IMR-90 (cell line): ENCODE results near the gene ARHGAP31. TPM values are rescaled to one million over a fixed set of nuclear protein-coding genes. Genes with fewer than 3 reads are reported as not detected.
A peak's percentile ranks its signal among the peaks of the same experiment; 100 is the strongest.

Experiments used
- ATAC-seq: fragments of 200-7000 bp; cut with Tn5 transposase; 2 replicates; pipeline ENCODE4 v1.9.1; 2020; ENCODE audit warnings: low read depth, mild to moderate bottlenecking, moderate library complexity
- BruUV-seq: library from RNA; stranded (reverse); fragments of 400-500 nt; replicated peaks from 2 replicates; lab custom pipeline; 2021; lab: Mats Ljungman, UMichigan
- CTCF ChIA-PET: fragments of 300-600 bp; formaldehyde crosslinking; extraction: SDS; loops from one replicate; lab custom pipeline; 2021; ENCODE audit warnings: antibody characterized with exemption; lab: Yijun Ruan, JAX
- POLR2A ChIA-PET: fragments of 300-600 bp; sonication (Branson Sonifier 250); formaldehyde crosslinking; loops from one replicate; lab custom pipeline; 2022; ENCODE audit warnings: antibody characterized with exemption; ENCODE audit not compliant: unreplicated experiment; lab: Charles Lee
- DNase-seq: peaks from one replicate; pipeline ENCODE4 v3.0.0; 2013
- H2AFZ ChIP-seq: replicated peaks from 2 replicates; pipeline ENCODE3; 2013; ENCODE audit warnings: low read length, mild to moderate bottlenecking; ENCODE audit not compliant: poor library complexity
- H2AK5ac ChIP-seq: 2 replicates; pipeline ENCODE4 v1.6.1; 2013; ENCODE audit warnings: low read depth, low read length, inconsistent platforms
- H2AK9ac ChIP-seq: replicated peaks from 2 replicates; pipeline ENCODE3; 2013; ENCODE audit warnings: mild to moderate bottlenecking, low read depth, low read length, moderate library complexity; ENCODE audit not compliant: poor library complexity
- H2BK120ac ChIP-seq: 2 replicates; pipeline ENCODE4 v1.6.1; 2013; ENCODE audit warnings: low read depth, low read length, inconsistent platforms
- H2BK15ac ChIP-seq: 3 replicates; pipeline ENCODE4 v1.6.1; 2013; ENCODE audit warnings: low read depth, low read length, inconsistent platforms
- H2BK20ac ChIP-seq: 2 replicates; pipeline ENCODE4 v1.6.1; 2013; ENCODE audit warnings: low read depth, mild to moderate bottlenecking, inconsistent platforms, low read length, moderate library complexity
- H2BK5ac ChIP-seq: 2 replicates; pipeline ENCODE4 v1.6.1; 2013; ENCODE audit warnings: mild to moderate bottlenecking, low read depth, low read length, inconsistent platforms; ENCODE audit not compliant: poor library complexity, severe bottlenecking
- H3K14ac ChIP-seq: replicated peaks from 2 replicates; pipeline ENCODE4 v1.6.1; 2013; ENCODE audit warnings: low read depth, low read length, inconsistent platforms
- H3K18ac ChIP-seq: 2 replicates; pipeline ENCODE4 v1.6.1; 2013; ENCODE audit warnings: low read depth, low read length, control low read depth
- H3K23ac ChIP-seq: 2 replicates; pipeline ENCODE4 v1.6.1; 2013; ENCODE audit warnings: low read depth, low read length, inconsistent platforms
- H3K27ac ChIP-seq: 2 replicates; pipeline ENCODE4 v1.5.1; 2013; ENCODE audit warnings: mild to moderate bottlenecking, control low read depth, low read length; ENCODE audit not compliant: insufficient read depth
- H3K27me3 ChIP-seq: 2 replicates; pipeline ENCODE4 v1.6.1; 2013; ENCODE audit warnings: low read length; ENCODE audit not compliant: control insufficient read depth, insufficient read depth
- H3K36me3 ChIP-seq: 2 replicates; pipeline ENCODE4 v1.6.1; 2013; ENCODE audit warnings: low read length, mixed read lengths; ENCODE audit not compliant: control insufficient read depth, insufficient read depth
- H3K4ac ChIP-seq: 2 replicates; pipeline ENCODE4 v1.6.1; 2013; ENCODE audit warnings: low read depth, low read length, inconsistent platforms
- H3K4me1 ChIP-seq: 2 replicates; pipeline ENCODE4 v1.6.1; 2013; ENCODE audit warnings: low read length, mixed read lengths; ENCODE audit not compliant: control insufficient read depth, insufficient read depth
- H3K4me2 ChIP-seq: 2 replicates; pipeline ENCODE4 v1.6.1; 2013; ENCODE audit warnings: low read depth, mild to moderate bottlenecking, control low read depth, low read length, moderate library complexity
- H3K4me3 ChIP-seq: 2 replicates; pipeline ENCODE4 v1.5.1; 2013; ENCODE audit warnings: low read depth, mild to moderate bottlenecking, control low read depth, low read length, moderate library complexity; ENCODE audit not compliant: insufficient read depth
- H3K56ac ChIP-seq: 2 replicates; pipeline ENCODE4 v1.6.1; 2013; ENCODE audit warnings: low read length, inconsistent platforms; ENCODE audit not compliant: insufficient read depth; ENCODE audit errors: extremely low read depth
- H3K79me1 ChIP-seq, 2 experiments: 2 replicates each; pipeline ENCODE4 v1.6.1; 2013; ENCODE audit warnings: low read length in 2 of 2, inconsistent platforms in 1 of 2, low read depth in 1 of 2
- H3K9ac ChIP-seq: 2 replicates; pipeline ENCODE4 v1.6.1; 2013; ENCODE audit warnings: low read depth, low read length, control low read depth
- H3K9me1 ChIP-seq: 2 replicates; pipeline ENCODE4 v1.6.1; 2013; ENCODE audit warnings: low read length, inconsistent platforms; ENCODE audit not compliant: insufficient read depth
- H3K9me3 ChIP-seq: 2 replicates; pipeline ENCODE4 v1.6.1; 2013; ENCODE audit warnings: low read length; ENCODE audit not compliant: control insufficient read depth, insufficient read depth
- H4K20me1 ChIP-seq: 2 replicates; pipeline ENCODE4 v1.6.1; 2013; ENCODE audit warnings: low read length, inconsistent platforms; ENCODE audit not compliant: insufficient read depth
- H4K5ac ChIP-seq: 2 replicates; pipeline ENCODE4 v1.6.1; 2013; ENCODE audit warnings: mild to moderate bottlenecking, low read depth, low read length, control low read depth
- H4K8ac ChIP-seq, 2 experiments: 2 replicates each; pipeline ENCODE4 v1.6.1; 2013; ENCODE audit warnings: low read depth in 2 of 2, low read length in 2 of 2, control low read depth in 1 of 2, inconsistent platforms in 1 of 2
- H4K91ac ChIP-seq: 2 replicates; pipeline ENCODE4 v1.6.1; 2013; ENCODE audit warnings: low read depth, low read length, inconsistent platforms; ENCODE audit not compliant: insufficient read depth
- MXI1 ChIP-seq: IDR thresholded peaks from 2 replicates; pipeline ENCODE4 v1.6.1; 2012; ENCODE audit warnings: low read depth, mild to moderate bottlenecking, low read length, moderate library complexity, borderline replicate concordance
- SMC3 ChIP-seq: fragments of 150-350 bp; IDR thresholded peaks from 2 replicates; pipeline ENCODE4 v1.6.1; 2016; ENCODE audit warnings: low read depth, mild to moderate bottlenecking, antibody characterized with exemption, low read length, moderate library complexity
- WGBS, 2 experiments: methylation state at CpG; one replicate each; pipeline versions ENCODE4 v1.1.5 to v1.1.7; 2013; ENCODE audit warnings: missing lambda C conversion rate in 2 of 2; ENCODE audit not compliant: insufficient read length in 1 of 2; ENCODE audit errors: extremely low coverage in 2 of 2; 5-methylcytosine and 5-hydroxymethylcytosine counted together
- dilution Hi-C: fragments of 300-500 bp; cut with HindIII; formaldehyde crosslinking; loops from one replicate; pipeline ENCODE4 v1.14.3; 2018; ENCODE audit warnings: low sequenced_read_pairs; ENCODE audit not compliant: unreplicated experiment
- in situ Hi-C: fragments of 300-500 bp; cut with MboI; formaldehyde crosslinking; loops from 3 replicates; pipeline ENCODE4 v1.14.3; 2019; ENCODE audit warnings: low sequenced_read_pairs, inconsistent platforms, mixed read lengths
- intact Hi-C: fragments of 100-400 bp; cut with micrococcal nuclease; formaldehyde crosslinking; loops from 2 replicates; pipeline ENCODE4 v1.10.0; 2022
- polyA plus RNA-seq, 3 experiments: library from polyadenylated mRNA; depleted of rRNA; stranded (reverse); fragments of >200 nt; gene quantifications; 2 replicates each; pipeline ENCODE4 v1.2.3, GENCODE V29; 2012; ENCODE audit warnings: low replicate concordance in 1 of 3
- total RNA-seq: library from RNA; depleted of rRNA; stranded (reverse); fragments of >200 nt; gene quantifications from 2 replicates; pipeline ENCODE4 v1.2.3, GENCODE V29; 2012
- TF ChIP-seq, protein P1 (sequence below): fragments of 150-350 bp; IDR thresholded peaks from 2 replicates; pipeline ENCODE4 v1.6.1; 2016; ENCODE audit warnings: low read depth, mild to moderate bottlenecking, low read length, moderate library complexity, borderline replicate concordance
- TF ChIP-seq, protein P2 (sequence below): conservative IDR thresholded peaks from 2 replicates; pipeline ENCODE4 v1.5.1; 2012; ENCODE audit warnings: mild to moderate bottlenecking, low read depth, low read length, improper control_type of control experiment

Gene ARHGAP31
- total and polyA plus RNA-seq, 2 of the 4 experiments (the other 2 are of a cell fraction), result 6.6 to 7.7 TPM

DNA sequence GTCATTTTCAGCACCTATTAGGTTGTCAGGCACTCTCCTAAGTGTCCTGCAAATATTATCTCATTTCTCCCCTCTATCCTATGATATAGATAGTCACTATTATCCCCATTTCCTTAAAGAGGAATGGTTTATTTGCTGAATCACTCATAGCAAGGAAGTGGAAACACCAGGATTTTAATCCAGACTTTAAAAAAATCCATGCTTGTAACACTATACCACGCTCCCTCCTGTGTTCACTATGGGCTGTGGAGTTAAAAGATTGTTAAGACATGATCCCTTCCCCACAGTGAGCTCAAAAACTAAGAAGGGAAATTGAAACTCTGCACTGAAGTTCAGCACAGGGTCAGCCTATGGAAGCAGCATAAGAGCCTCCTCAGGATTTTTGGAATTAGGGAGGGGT, 109.0 kb downstream of the ARHGAP31 start:
- Histone ChIP-seq H2AK5ac (no peak overlapping the region), H3K27ac (no peak overlapping the region), H2BK20ac (no peak overlapping the region), H4K91ac (no peak overlapping the region), H3K9me3 (no peaks in the 10 kb centered on the region), H3K4me3 (no peak overlapping the region), H3K14ac (no peak overlapping the region), H3K9me1 (peaks cover 7% of the 10 kb centered on the region; the same call in 1 of the 2 replicates), H4K5ac (no peak overlapping the region), H3K27me3 (no peaks in the 10 kb centered on the region), H2BK5ac (no peak overlapping the region), H3K79me1 (peaks cover 2 to 8% of the 10 kb centered on the region in 2 experiments; a peak in 1 of 4 replicates), H3K9ac (no peak overlapping the region), H3K36me3 (peaks cover 13% of the 10 kb centered on the region), H3K4me1 (no peaks in the 10 kb centered on the region), H3K4me2 (no peak overlapping the region), H3K56ac (no peak overlapping the region), H4K20me1 (no peaks in the 10 kb centered on the region), H4K8ac (no peak overlapping the region), H3K23ac (no peak overlapping the region), H2BK120ac (no peak overlapping the region), H3K4ac (no peak overlapping the region), H3K18ac (no peak overlapping the region), H2AFZ (no peak overlapping the region), H2AK9ac (no peak overlapping the region), H2BK15ac (no peak overlapping the region)
- BruUV-seq, result no TSS peak
- intact Hi-C loops (no loop called here), dilution Hi-C loops (no loop called here), in situ Hi-C loops (no loop called here)
- DNase-seq (peak; percentile 46), ATAC-seq (peak; percentile 66)
- WGBS, 2 experiments, result no CpG with 5 or more reads among the region's 1 CpG
- POLR2A ChIA-PET, result no interaction called here
- TF ChIP-seq, protein P1, sequence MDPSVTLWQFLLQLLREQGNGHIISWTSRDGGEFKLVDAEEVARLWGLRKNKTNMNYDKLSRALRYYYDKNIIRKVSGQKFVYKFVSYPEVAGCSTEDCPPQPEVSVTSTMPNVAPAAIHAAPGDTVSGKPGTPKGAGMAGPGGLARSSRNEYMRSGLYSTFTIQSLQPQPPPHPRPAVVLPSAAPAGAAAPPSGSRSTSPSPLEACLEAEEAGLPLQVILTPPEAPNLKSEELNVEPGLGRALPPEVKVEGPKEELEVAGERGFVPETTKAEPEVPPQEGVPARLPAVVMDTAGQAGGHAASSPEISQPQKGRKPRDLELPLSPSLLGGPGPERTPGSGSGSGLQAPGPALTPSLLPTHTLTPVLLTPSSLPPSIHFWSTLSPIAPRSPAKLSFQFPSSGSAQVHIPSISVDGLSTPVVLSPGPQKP, result no peak
- TF ChIP-seq SMC3 (no peak), MXI1 (no peak)
- TF ChIP-seq, protein P2, sequence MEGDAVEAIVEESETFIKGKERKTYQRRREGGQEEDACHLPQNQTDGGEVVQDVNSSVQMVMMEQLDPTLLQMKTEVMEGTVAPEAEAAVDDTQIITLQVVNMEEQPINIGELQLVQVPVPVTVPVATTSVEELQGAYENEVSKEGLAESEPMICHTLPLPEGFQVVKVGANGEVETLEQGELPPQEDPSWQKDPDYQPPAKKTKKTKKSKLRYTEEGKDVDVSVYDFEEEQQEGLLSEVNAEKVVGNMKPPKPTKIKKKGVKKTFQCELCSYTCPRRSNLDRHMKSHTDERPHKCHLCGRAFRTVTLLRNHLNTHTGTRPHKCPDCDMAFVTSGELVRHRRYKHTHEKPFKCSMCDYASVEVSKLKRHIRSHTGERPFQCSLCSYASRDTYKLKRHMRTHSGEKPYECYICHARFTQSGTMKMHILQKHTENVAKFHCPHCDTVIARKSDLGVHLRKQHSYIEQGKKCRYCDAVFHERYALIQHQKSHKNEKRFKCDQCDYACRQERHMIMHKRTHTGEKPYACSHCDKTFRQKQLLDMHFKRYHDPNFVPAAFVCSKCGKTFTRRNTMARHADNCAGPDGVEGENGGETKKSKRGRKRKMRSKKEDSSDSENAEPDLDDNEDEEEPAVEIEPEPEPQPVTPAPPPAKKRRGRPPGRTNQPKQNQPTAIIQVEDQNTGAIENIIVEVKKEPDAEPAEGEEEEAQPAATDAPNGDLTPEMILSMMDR, result no peak
- CTCF ChIA-PET, result no interaction called here
